ENCODE results near the gene HRH4. TPM values are rescaled to one million over a fixed set of nuclear protein-coding genes. Genes with fewer than 3 reads are reported as not detected.

Gene HRH4
- total and polyA plus RNA-seq, 10 of the 15 experiments (the other 5 are each of a cell fraction or from before 2014, with no cell fraction given): not detected

DNA sequence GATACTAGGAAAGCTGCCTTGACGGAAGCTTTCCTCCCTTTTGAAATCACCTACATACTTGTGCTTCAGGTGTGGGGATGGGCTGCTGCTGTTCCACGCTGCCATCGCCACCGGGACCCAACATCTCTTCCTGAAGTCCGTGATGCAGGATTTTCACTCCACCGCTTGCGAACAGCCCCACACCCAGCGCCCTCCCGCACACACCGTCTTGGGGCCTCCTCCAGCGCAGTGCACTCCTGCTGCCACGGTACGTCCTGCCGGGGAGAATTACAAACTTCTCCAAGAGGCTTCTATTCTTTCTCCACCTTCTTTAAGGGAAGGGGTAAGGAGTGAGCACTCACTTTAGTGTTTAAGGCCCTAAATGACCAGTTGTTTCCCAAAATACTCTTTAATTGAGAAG lies 58.2 kb downstream of the HRH4 start:
- no peak for FAIRE-seq
- in situ Hi-C loops (cut with MboI) (no loop called here), intact Hi-C loops (cut with micrococcal nuclease; ENCODE audit: unreplicated experiment) (no loop called here)
- RAD21 ChIA-PET (ENCODE audit: unreplicated experiment): no interaction called here
- 0 out of 4 replicates have a peak, but pooled peaks cover 0 to 2% of the 10 kb centered on the region in 2 experiments for H3K27me3 ChIP-seq (replicated peaks in 1 of 2; ENCODE audit: control insufficient read depth in 2 of 2, insufficient read depth in 2 of 2, low read length in 1 of 2)
- no peaks in the 10 kb centered on the region for H3K4me1 ChIP-seq (ENCODE audit: control insufficient read depth, insufficient read depth, low read length)
- H3K27ac ChIP-seq (ENCODE audit: control insufficient read depth, insufficient read depth): no peak overlapping the region
- no peaks in the 10 kb centered on the region for H4K20me1 ChIP-seq (ENCODE audit: control insufficient read depth, insufficient read depth)
- WGBS (ENCODE audit: insufficient coverage, insufficient replicate concordance, low lambda C conversion rate, missing lambda C conversion rate): 84% methylated on average over 14 of the region's 14 CpGs
- ATAC-seq: no peak
- H3K36me3 ChIP-seq (ENCODE audit: control insufficient read depth in 2 of 2, insufficient read depth in 2 of 2, low read length in 1 of 2): no peaks in the 10 kb centered on the region
- H3K4me2 ChIP-seq (ENCODE audit: control insufficient read depth, insufficient read depth): no peak overlapping the region
- DNase-seq (ENCODE audit: low read depth, low spot score): no peak
- CTCF ChIA-PET: no interaction called here
- BruUV-seq (replicated peaks): no TSS peak
- H3K4me3 ChIP-seq: no peak overlapping the region
- SMC1A ChIA-PET (ENCODE audit: uncharacterized antibody, unreplicated experiment): no interaction called here
- no peaks in the 10 kb centered on the region for H3K79me2 ChIP-seq (ENCODE audit: control insufficient read depth, insufficient read depth, low read length)
- no peak overlapping the region for H3K9ac ChIP-seq (ENCODE audit: control insufficient read depth, insufficient read depth, low read length)
- POLR2A ChIA-PET: no interaction called here
- no peak for TF ChIP-seq NBN (IDR thresholded peaks at IDR 0.05)
- TF ChIP-seq MEF2A (IDR thresholded peaks at IDR 0.05; ENCODE audit: insufficient read depth, low read depth, low read length): no peak
- TF ChIP-seq NR2F1 (conservative IDR thresholded peaks at IDR 0.05): no peak
- TF ChIP-seq NFYA (IDR thresholded peaks at IDR 0.05; ENCODE audit: borderline replicate concordance, low read depth, low read length): no peak
- no peak for TF ChIP-seq HCFC1 (IDR thresholded peaks at IDR 0.05; ENCODE audit: low read length)
- TF ChIP-seq SIX5 (IDR thresholded peaks at IDR 0.05; ENCODE audit: low read depth, low read length, severe bottlenecking): no peak
- TF ChIP-seq CREM (IDR thresholded peaks at IDR 0.05; ENCODE audit: low read depth): no peak
- no peak for TF ChIP-seq RUNX3 (IDR thresholded peaks at IDR 0.05; ENCODE audit: low read length)
- TF ChIP-seq, protein P1, sequence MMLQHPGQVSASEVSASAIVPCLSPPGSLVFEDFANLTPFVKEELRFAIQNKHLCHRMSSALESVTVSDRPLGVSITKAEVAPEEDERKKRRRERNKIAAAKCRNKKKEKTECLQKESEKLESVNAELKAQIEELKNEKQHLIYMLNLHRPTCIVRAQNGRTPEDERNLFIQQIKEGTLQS (IDR thresholded peaks at IDR 0.05; ENCODE audit: borderline replicate concordance, extremely low read depth, low read depth, low read length): no peak
- TF ChIP-seq, protein P2, sequence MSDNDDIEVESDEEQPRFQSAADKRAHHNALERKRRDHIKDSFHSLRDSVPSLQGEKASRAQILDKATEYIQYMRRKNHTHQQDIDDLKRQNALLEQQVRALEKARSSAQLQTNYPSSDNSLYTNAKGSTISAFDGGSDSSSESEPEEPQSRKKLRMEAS (IDR thresholded peaks at IDR 0.05; ENCODE audit: low read depth, low read length): no peak
- no peak for TF ChIP-seq CBX5 (IDR thresholded peaks at IDR 0.05; ENCODE audit: low read depth)
- TF ChIP-seq POLR2AphosphoS5 (IDR thresholded peaks at IDR 0.05; ENCODE audit: low read length): no peak
- TF ChIP-seq, protein P3, sequence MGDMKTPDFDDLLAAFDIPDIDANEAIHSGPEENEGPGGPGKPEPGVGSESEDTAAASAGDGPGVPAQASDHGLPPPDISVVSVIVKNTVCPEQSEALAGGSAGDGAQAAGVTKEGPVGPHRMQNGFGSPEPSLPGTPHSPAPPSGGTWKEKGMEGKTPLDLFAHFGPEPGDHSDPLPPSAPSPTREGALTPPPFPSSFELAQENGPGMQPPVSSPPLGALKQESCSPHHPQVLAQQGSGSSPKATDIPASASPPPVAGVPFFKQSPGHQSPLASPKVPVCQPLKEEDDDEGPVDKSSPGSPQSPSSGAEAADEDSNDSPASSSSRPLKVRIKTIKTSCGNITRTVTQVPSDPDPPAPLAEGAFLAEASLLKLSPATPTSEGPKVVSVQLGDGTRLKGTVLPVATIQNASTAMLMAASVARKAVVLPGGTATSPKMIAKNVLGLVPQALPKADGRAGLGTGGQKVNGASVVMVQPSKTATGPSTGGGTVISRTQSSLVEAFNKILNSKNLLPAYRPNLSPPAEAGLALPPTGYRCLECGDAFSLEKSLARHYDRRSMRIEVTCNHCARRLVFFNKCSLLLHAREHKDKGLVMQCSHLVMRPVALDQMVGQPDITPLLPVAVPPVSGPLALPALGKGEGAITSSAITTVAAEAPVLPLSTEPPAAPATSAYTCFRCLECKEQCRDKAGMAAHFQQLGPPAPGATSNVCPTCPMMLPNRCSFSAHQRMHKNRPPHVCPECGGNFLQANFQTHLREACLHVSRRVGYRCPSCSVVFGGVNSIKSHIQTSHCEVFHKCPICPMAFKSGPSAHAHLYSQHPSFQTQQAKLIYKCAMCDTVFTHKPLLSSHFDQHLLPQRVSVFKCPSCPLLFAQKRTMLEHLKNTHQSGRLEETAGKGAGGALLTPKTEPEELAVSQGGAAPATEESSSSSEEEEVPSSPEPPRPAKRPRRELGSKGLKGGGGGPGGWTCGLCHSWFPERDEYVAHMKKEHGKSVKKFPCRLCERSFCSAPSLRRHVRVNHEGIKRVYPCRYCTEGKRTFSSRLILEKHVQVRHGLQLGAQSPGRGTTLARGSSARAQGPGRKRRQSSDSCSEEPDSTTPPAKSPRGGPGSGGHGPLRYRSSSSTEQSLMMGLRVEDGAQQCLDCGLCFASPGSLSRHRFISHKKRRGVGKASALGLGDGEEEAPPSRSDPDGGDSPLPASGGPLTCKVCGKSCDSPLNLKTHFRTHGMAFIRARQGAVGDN (IDR thresholded peaks at IDR 0.05): no peak
- TF ChIP-seq MXI1 (IDR thresholded peaks at IDR 0.05; ENCODE audit: low read depth, low read length): no peak
- TF ChIP-seq RELA (IDR thresholded peaks at IDR 0.05; ENCODE audit: borderline replicate concordance, partially characterized antibody): no peak
- no peak for TF ChIP-seq SMARCA5 (IDR thresholded peaks at IDR 0.05)
- no peak for TF ChIP-seq HDAC2 (IDR thresholded peaks at IDR 0.05)
- TF ChIP-seq HDGF (IDR thresholded peaks at IDR 0.05): no peak
- no peaks in the 10 kb centered on the region for H3K9me3 ChIP-seq (replicated peaks; ENCODE audit: control insufficient read depth, insufficient read depth, low read length)
- no peak overlapping the region for H2AFZ ChIP-seq (ENCODE audit: control insufficient read depth, low read depth, low read length)

All from GM12878 (cell line).